Caco-2 (cell line): ENCODE measurements around the gene CCSAP. TPM values are rescaled to one million over a fixed set of nuclear protein-coding genes. Genes with fewer than 3 reads are reported as not detected.

ENCODE experiments used
- BruUV-seq: library from RNA; stranded (reverse); fragments of 400-500 nt; replicated peaks from 2 replicates; lab custom pipeline; 2021; lab: Mats Ljungman, UMichigan
- CTCF ChIA-PET: fragments of 300-600 bp; sonication (Branson Sonifier 250); formaldehyde crosslinking; loops from one replicate; lab custom pipeline; 2022; ENCODE audit warnings: antibody characterized with exemption; lab: Charles Lee
- POLR2A ChIA-PET: fragments of 300-600 bp; sonication (Branson Sonifier 250); formaldehyde crosslinking; loops from one replicate; lab custom pipeline; 2022; ENCODE audit warnings: antibody characterized with exemption; lab: Charles Lee
- DNase-seq, 2 experiments: peaks; one replicate each; pipeline versions ENCODE4 v3.0.0 to v3.0.0-alpha.2; 2020 to 2022
- H3K27me3 ChIP-seq: replicated peaks from 2 replicates; pipeline ENCODE4 v1.6.0; 2011; ENCODE audit warnings: low read length; ENCODE audit not compliant: control insufficient read depth, insufficient read depth
- H3K36me3 ChIP-seq: 2 replicates; pipeline ENCODE4 v1.5.1; 2011; ENCODE audit warnings: low read length; ENCODE audit not compliant: control insufficient read depth, insufficient read depth
- H3K4me1 ChIP-seq: fragments of 250-450 bp; sonication (Bioruptor Pico); 2 replicates; pipeline ENCODE4 v1.5.1; 2020; ENCODE audit warnings: mild to moderate bottlenecking
- H3K4me3 ChIP-seq: 2 replicates; pipeline ENCODE4 v1.5.1; 2011; ENCODE audit warnings: low read depth, mild to moderate bottlenecking, control low read depth, low read length
- H3K9me3 ChIP-seq: fragments of 250-450 bp; sonication (Bioruptor Pico); 2 replicates; pipeline ENCODE4 v1.5.1; 2020; ENCODE audit warnings: mild to moderate bottlenecking, moderate library complexity
- H3K27ac Mint-ChIP-seq: one replicate; pipeline ENCODE4 v1.8.0; 2022; ENCODE audit warnings: mixed read lengths; ENCODE audit not compliant: unreplicated experiment
- H3K27me3 Mint-ChIP-seq: one replicate; pipeline ENCODE4 v1.8.0; 2022; ENCODE audit warnings: mixed read lengths; ENCODE audit not compliant: insufficient read depth, unreplicated experiment
- H3K36me3 Mint-ChIP-seq: one replicate; pipeline ENCODE4 v1.8.0; 2022; ENCODE audit warnings: mild to moderate bottlenecking, mixed read lengths; ENCODE audit not compliant: insufficient read depth, unreplicated experiment
- H3K4me1 Mint-ChIP-seq: one replicate; pipeline ENCODE4 v1.8.0; 2022; ENCODE audit warnings: low read depth, mixed read lengths; ENCODE audit not compliant: unreplicated experiment
- H3K4me3 Mint-ChIP-seq: one replicate; pipeline ENCODE4 v1.8.0; 2022; ENCODE audit warnings: mild to moderate bottlenecking, moderate library complexity, mixed read lengths; ENCODE audit not compliant: unreplicated experiment
- H3K9me3 Mint-ChIP-seq: one replicate; pipeline ENCODE4 v1.8.0; 2022; ENCODE audit warnings: mixed read lengths; ENCODE audit not compliant: unreplicated experiment
- CTCF ChIP-seq, 2 experiments: fragments of 200-600 bp in 1 of 2; IDR thresholded peaks; 1 replicate in 1 of 2; 2 replicates in 1 of 2; pipeline versions ENCODE4 v1.5.1 to v1.8.0; 2011 to 2022; ENCODE audit warnings: antibody characterized with exemption in 1 of 2, control low read depth in 1 of 2, inconsistent platforms in 1 of 2, low read depth in 1 of 2, low read length in 1 of 2, mild to moderate bottlenecking in 1 of 2, moderate library complexity in 1 of 2; ENCODE audit not compliant: insufficient read depth in 1 of 2, severe bottlenecking in 1 of 2, unreplicated experiment in 1 of 2
- intact Hi-C: fragments of 100-400 bp; cut with micrococcal nuclease; formaldehyde crosslinking; loops from one replicate; pipeline ENCODE4 v1.10.0; 2022; ENCODE audit not compliant: unreplicated experiment
- total RNA-seq: library from RNA; stranded (reverse); gene quantifications from 2 replicates; pipeline ENCODE4 v1.2.3, GENCODE V29; 2022

Gene CCSAP
- total RNA-seq, 1 experiment from 2014 or later, result 11.3 TPM

DNA sequence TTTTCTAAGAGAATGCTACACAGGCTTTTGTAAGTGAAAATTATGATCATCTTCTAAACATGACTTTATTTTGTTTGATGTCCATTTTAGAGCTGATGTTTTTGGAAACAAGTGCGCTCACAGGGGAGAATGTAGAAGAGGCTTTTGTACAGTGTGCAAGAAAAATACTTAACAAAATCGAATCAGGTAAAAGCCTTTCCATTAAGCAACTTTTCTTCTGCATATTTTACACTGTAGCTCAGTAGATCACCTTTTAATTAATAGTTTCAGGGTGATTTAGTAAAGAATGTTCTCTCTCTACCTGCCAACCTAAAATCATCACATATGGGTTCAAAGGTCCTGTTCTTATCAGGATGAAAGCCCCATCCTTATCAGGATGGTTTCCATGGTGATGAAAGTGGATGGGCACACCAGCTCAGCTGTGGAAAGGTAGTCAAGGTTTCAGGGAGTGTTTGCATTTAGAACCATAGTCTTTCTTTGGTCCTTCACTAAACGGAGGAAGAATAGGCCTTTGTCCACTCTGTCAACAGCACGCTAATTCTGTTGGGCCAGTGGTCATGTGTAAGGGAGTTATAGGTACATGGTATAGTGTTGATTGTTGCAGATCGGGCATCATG lies 43.9 kb downstream of the CCSAP start:
- Mint-ChIP-seq H3K27me3 (no peaks in the 10 kb centered on the region), H3K36me3 (peaks cover 59% of the 10 kb centered on the region), H3K27ac (peak overlapping the region; percentile 90), H3K9me3 (no peaks in the 10 kb centered on the region), H3K4me1 (peaks cover 34% of the 10 kb centered on the region), H3K4me3 (peak overlapping the region; percentile 39)
- ChIA-PET POLR2A (interaction anchor here (1.0 kb wide), 1 partner anchor 28 kb away, joined by 5 read pairs; the partner anchor contains the start of gene RAB4A), CTCF (interaction anchor here (0.5 to 0.6 kb wide), 3 partner anchors 25 to 110 kb away, joined by 3 to 4 read pairs (median 3); no protein-coding TSS in a partner anchor)
- BruUV-seq, result no TSS peak
- peak; percentile 84 to 88 for DNase-seq
- peaks cover 10% of the 10 kb centered on the region for H3K36me3 ChIP-seq
- intact Hi-C loops, result loop anchor here (1.0 to 2.0 kb wide), 2 partner anchors 26 to 44 kb away; partner anchors contain the start of gene CCSAP
- no peak for TF ChIP-seq CTCF (IDR thresholded peaks at IDR 0.05; ENCODE audit: insufficient read depth in 1 of 2, low read depth in 1 of 2, low read length in 1 of 2, severe bottlenecking in 1 of 2, unreplicated experiment in 1 of 2)
- no peaks in the 10 kb centered on the region for H3K9me3 ChIP-seq
- H3K4me3 ChIP-seq, result no peak overlapping the region
- no peaks in the 10 kb centered on the region for H3K27me3 ChIP-seq
- peaks cover 49% of the 10 kb centered on the region for H3K4me1 ChIP-seq

- DNase-seq, result no peak
- Mint-ChIP-seq H3K4me1 (peaks cover 40% of the 10 kb centered on the region), H3K9me3 (no peaks in the 10 kb centered on the region), H3K27me3 (no peaks in the 10 kb centered on the region), H3K4me3 (no peak overlapping the region), H3K36me3 (peaks cover 59% of the 10 kb centered on the region), H3K27ac (peak overlapping the region; percentile 26)
- CTCF ChIA-PET, result interaction anchor here (0.6 kb wide), 2 partner anchors 24 to 111 kb away, joined by 3 to 4 read pairs; no protein-coding TSS in a partner anchor
- Histone ChIP-seq H3K9me3 (no peaks in the 10 kb centered on the region), H3K4me3 (no peak overlapping the region), H3K36me3 (peaks cover 10% of the 10 kb centered on the region), H3K4me1 (peaks cover 49% of the 10 kb centered on the region), H3K27me3 (no peaks in the 10 kb centered on the region)
- BruUV-seq, result no TSS peak
- intact Hi-C loops, result loop anchor here (2.0 kb wide), 1 partner anchor 44 kb away; the partner anchor contains the start of gene CCSAP
- POLR2A ChIA-PET, result interaction anchor here (1.0 kb wide), 1 partner anchor 28 kb away, joined by 5 read pairs; the partner anchor contains the start of gene RAB4A
- no peak for TF ChIP-seq CTCF (IDR thresholded peaks at IDR 0.05; ENCODE audit: insufficient read depth in 1 of 2, low read depth in 1 of 2, low read length in 1 of 2, severe bottlenecking in 1 of 2, unreplicated experiment in 1 of 2)
Measured at GRCh38 chr1:229298420-229298819, 44.4 kb downstream of the CCSAP start.

- Histone ChIP-seq H3K4me3 (no peak overlapping the region), H3K9me3 (no peaks in the 10 kb centered on the region), H3K27me3 (no peaks in the 10 kb centered on the region), H3K36me3 (peaks cover 10% of the 10 kb centered on the region), H3K4me1 (peaks cover 49% of the 10 kb centered on the region)
- ChIA-PET POLR2A (no interaction called here), CTCF (no interaction called here)
- Mint-ChIP-seq H3K4me3 (no peak overlapping the region), H3K27ac (no peak overlapping the region), H3K4me1 (peaks cover 42% of the 10 kb centered on the region), H3K36me3 (peaks cover 57% of the 10 kb centered on the region), H3K27me3 (no peaks in the 10 kb centered on the region), H3K9me3 (no peaks in the 10 kb centered on the region)
- no peak for TF ChIP-seq CTCF (IDR thresholded peaks at IDR 0.05; ENCODE audit: insufficient read depth in 1 of 2, low read depth in 1 of 2, low read length in 1 of 2, severe bottlenecking in 1 of 2, unreplicated experiment in 1 of 2)
- BruUV-seq, result no TSS peak
- no peak for DNase-seq
- intact Hi-C loops, result loop anchor here (2.0 kb wide), 1 partner anchor 45 kb away; the partner anchor contains the start of gene CCSAP
Measured at GRCh38 chr1:229297746-229298145, 45.1 kb downstream of the CCSAP start.
